ENCODE measurements around the gene MMP20. TPM values are rescaled to one million over a fixed set of nuclear protein-coding genes. Genes with fewer than 3 reads are reported as not detected.

Gene MMP20
- total RNA-seq, 4 donors from 2014 or later = not detected

GRCh38 chr11:102564110-102564509, 61.0 kb downstream of the MMP20 start:
- in situ Hi-C loops (cut with MboI; ENCODE audit: low sequenced_read_pairs in 4 of 4) = no loop called here
- ATAC-seq = no peak
- no peak overlapping the region for H3K27ac ChIP-seq
- no peak for DNase-seq
- no peaks in the 10 kb centered on the region for H3K27me3 ChIP-seq
- peaks cover 0 to 3% of the 10 kb centered on the region in 2 donors for H3K4me1 ChIP-seq
- TF ChIP-seq, protein P1, sequence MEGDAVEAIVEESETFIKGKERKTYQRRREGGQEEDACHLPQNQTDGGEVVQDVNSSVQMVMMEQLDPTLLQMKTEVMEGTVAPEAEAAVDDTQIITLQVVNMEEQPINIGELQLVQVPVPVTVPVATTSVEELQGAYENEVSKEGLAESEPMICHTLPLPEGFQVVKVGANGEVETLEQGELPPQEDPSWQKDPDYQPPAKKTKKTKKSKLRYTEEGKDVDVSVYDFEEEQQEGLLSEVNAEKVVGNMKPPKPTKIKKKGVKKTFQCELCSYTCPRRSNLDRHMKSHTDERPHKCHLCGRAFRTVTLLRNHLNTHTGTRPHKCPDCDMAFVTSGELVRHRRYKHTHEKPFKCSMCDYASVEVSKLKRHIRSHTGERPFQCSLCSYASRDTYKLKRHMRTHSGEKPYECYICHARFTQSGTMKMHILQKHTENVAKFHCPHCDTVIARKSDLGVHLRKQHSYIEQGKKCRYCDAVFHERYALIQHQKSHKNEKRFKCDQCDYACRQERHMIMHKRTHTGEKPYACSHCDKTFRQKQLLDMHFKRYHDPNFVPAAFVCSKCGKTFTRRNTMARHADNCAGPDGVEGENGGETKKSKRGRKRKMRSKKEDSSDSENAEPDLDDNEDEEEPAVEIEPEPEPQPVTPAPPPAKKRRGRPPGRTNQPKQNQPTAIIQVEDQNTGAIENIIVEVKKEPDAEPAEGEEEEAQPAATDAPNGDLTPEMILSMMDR (IDR thresholded peaks at IDR 0.05 in 4 of 5, conservative IDR thresholded peaks at IDR 0.05 in 1 of 5) = no peak
- TF ChIP-seq POLR2A (IDR thresholded peaks at IDR 0.05) = no peak
- H3K36me3 ChIP-seq = no peaks in the 10 kb centered on the region
- H3K4me3 ChIP-seq = no peak overlapping the region
- intact Hi-C loops (cut with DNase I; ENCODE audit: low total_unique reads) = no loop called here
- H3K9me3 ChIP-seq = no peaks in the 10 kb centered on the region

- ATAC-seq = no peak
- intact Hi-C loops (cut with DNase I; ENCODE audit: low total_unique reads) = no loop called here
- in situ Hi-C loops (cut with MboI; ENCODE audit: low sequenced_read_pairs in 4 of 4) = no loop called here
Measured at GRCh38 chr11:102561636-102562035, 63.5 kb downstream of the MMP20 start.

GRCh38 chr11:102560555-102561011, 64.5 kb downstream of the MMP20 start:
- Histone ChIP-seq H3K27ac (peak overlapping the region; percentile 4 to 57 (median 15)), H3K27me3 (no peaks in the 10 kb centered on the region), H3K9me3 (no peaks in the 10 kb centered on the region), H3K36me3 (no peaks in the 10 kb centered on the region), H3K4me3 (peak overlapping the region in 3 of 4 donors; percentile 11 to 18 (median 12)), H3K4me1 (peaks cover 0 to 3% of the 10 kb centered on the region in 2 donors)
- intact Hi-C loops (cut with DNase I; ENCODE audit: low total_unique reads) (no loop called here), in situ Hi-C loops (cut with MboI; ENCODE audit: low sequenced_read_pairs in 4 of 4) (no loop called here)
- no peak for DNase-seq
- ATAC-seq = peak; percentile 87 to 90
- TF ChIP-seq, protein P1 (IDR thresholded peaks at IDR 0.05 in 4 of 5, conservative IDR thresholded peaks at IDR 0.05 in 1 of 5) = no peak
- no peak for TF ChIP-seq POLR2A (IDR thresholded peaks at IDR 0.05)

More at GRCh38 chr11:102561636-102562035, 63.5 kb downstream of the MMP20 start:
- Histone ChIP-seq H3K4me1 (peaks cover 0 to 3% of the 10 kb centered on the region in 2 donors), H3K27me3 (no peaks in the 10 kb centered on the region), H3K4me3 (no peak overlapping the region), H3K27ac (no peak overlapping the region), H3K36me3 (no peaks in the 10 kb centered on the region), H3K9me3 (no peaks in the 10 kb centered on the region)
- TF ChIP-seq POLR2A (IDR thresholded peaks at IDR 0.05) = no peak
- TF ChIP-seq, protein P1 (IDR thresholded peaks at IDR 0.05 in 4 of 5, conservative IDR thresholded peaks at IDR 0.05 in 1 of 5) = no peak
- no peak for DNase-seq

- no peaks in the 10 kb centered on the region for H3K36me3 ChIP-seq
- H3K27ac ChIP-seq = no peak overlapping the region
- ATAC-seq (no peak), DNase-seq (no peak)
- in situ Hi-C loops (cut with MboI; ENCODE audit: low sequenced_read_pairs in 4 of 4) (no loop called here), intact Hi-C loops (cut with DNase I; ENCODE audit: low total_unique reads) (no loop called here)
- no peaks in the 10 kb centered on the region for H3K27me3 ChIP-seq
- H3K4me1 ChIP-seq = peaks cover 0 to 3% of the 10 kb centered on the region in 2 donors
- no peak for TF ChIP-seq POLR2A (IDR thresholded peaks at IDR 0.05)
- TF ChIP-seq, protein P1 (IDR thresholded peaks at IDR 0.05 in 4 of 5, conservative IDR thresholded peaks at IDR 0.05 in 1 of 5) = no peak
- no peaks in the 10 kb centered on the region for H3K9me3 ChIP-seq
- no peak overlapping the region for H3K4me3 ChIP-seq
Measured at GRCh38 chr11:102559839-102560238, 65.3 kb downstream of the MMP20 start.

- no peak for ATAC-seq
- Histone ChIP-seq H3K27me3 (no peaks in the 10 kb centered on the region), H3K27ac (no peak overlapping the region), H3K9me3 (no peaks in the 10 kb centered on the region), H3K4me1 (no peaks in the 10 kb centered on the region), H3K4me3 (no peak overlapping the region), H3K36me3 (no peaks in the 10 kb centered on the region)
- TF ChIP-seq, protein P1 (IDR thresholded peaks at IDR 0.05 in 4 of 5, conservative IDR thresholded peaks at IDR 0.05 in 1 of 5) = no peak
- no peak for TF ChIP-seq POLR2A (IDR thresholded peaks at IDR 0.05)
- intact Hi-C loops (cut with DNase I; ENCODE audit: low total_unique reads) (no loop called here), in situ Hi-C loops (cut with MboI; ENCODE audit: low sequenced_read_pairs in 4 of 4) (no loop called here)
- DNase-seq = no peak
Measured at GRCh38 chr11:102555091-102555490, 70.0 kb downstream of the MMP20 start.

All from gastrocnemius medialis (tissue), 4 donors.